Mucosa of rectum (tissue), 2 donors: ENCODE measurements around the gene TESMIN.

Source experiments
- H3K27ac ChIP-seq, 2 donors: one replicate each; pipeline ENCODE4 v1.7.0; 2013; ENCODE audit warnings: inconsistent platforms in 2 of 2, low read depth in 2 of 2, low read length in 2 of 2
- H3K27me3 ChIP-seq, 2 donors: one replicate each; pipeline ENCODE4 v1.7.0; 2013; ENCODE audit warnings: low read length in 2 of 2; ENCODE audit not compliant: control insufficient read depth in 2 of 2, insufficient read depth in 2 of 2
- H3K36me3 ChIP-seq, 2 donors: one replicate each; pipeline ENCODE4 v1.7.0; 2013; ENCODE audit warnings: low read length in 2 of 2; ENCODE audit not compliant: control insufficient read depth in 2 of 2, insufficient read depth in 2 of 2
- H3K4me1 ChIP-seq, 2 donors: one replicate each; pipeline ENCODE4 v1.7.0; 2013; ENCODE audit warnings: low read length in 2 of 2, mild to moderate bottlenecking in 1 of 2; ENCODE audit not compliant: control insufficient read depth in 2 of 2, insufficient read depth in 2 of 2
- H3K4me3 ChIP-seq, 2 donors: one replicate each; pipeline ENCODE4 v1.7.0; 2013; ENCODE audit warnings: low read length in 2 of 2
- H3K9ac ChIP-seq, 2 donors: one replicate each; pipeline ENCODE4 v1.7.0; 2013; ENCODE audit warnings: low read length in 2 of 2, low read depth in 1 of 2, mild to moderate bottlenecking in 1 of 2
- H3K9me3 ChIP-seq, 2 donors: one replicate each; pipeline ENCODE4 v1.7.0; 2013; ENCODE audit warnings: low read length in 2 of 2; ENCODE audit not compliant: control insufficient read depth in 2 of 2
- donor health status: healthy.
- donor health status: Normal muscosa, but diverticular disease.

Gene TESMIN

GRCh38 chr11:68694431-68695297 lies 56.7 kb downstream of the TESMIN start:
- no peak overlapping the region for H3K9ac ChIP-seq
- no peaks in the 10 kb centered on the region for H3K36me3 ChIP-seq
- no peak overlapping the region for H3K27ac ChIP-seq
- H3K27me3 ChIP-seq, result peaks cover 2 to 5% of the 10 kb centered on the region in 2 donors
- H3K9me3 ChIP-seq, result peaks cover 0 to 3% of the 10 kb centered on the region in 2 donors
- H3K4me1 ChIP-seq, result no peaks in the 10 kb centered on the region
- no peak overlapping the region for H3K4me3 ChIP-seq

GRCh38 chr11:68693484-68693882 lies 57.8 kb downstream of the TESMIN start:
- H3K9ac ChIP-seq, result no peak overlapping the region
- H3K27me3 ChIP-seq, result peaks cover 2 to 11% of the 10 kb centered on the region in 2 donors
- no peaks in the 10 kb centered on the region for H3K36me3 ChIP-seq
- H3K4me1 ChIP-seq, result no peaks in the 10 kb centered on the region
- H3K27ac ChIP-seq, result no peak overlapping the region
- peaks cover 0 to 3% of the 10 kb centered on the region in 2 donors for H3K9me3 ChIP-seq
- H3K4me3 ChIP-seq, result no peak overlapping the region

- Histone ChIP-seq H3K27me3 (peaks cover 2 to 13% of the 10 kb centered on the region in 2 donors), H3K27ac (no peak overlapping the region), H3K4me1 (no peaks in the 10 kb centered on the region), H3K9ac (no peak overlapping the region), H3K9me3 (peaks cover 0 to 3% of the 10 kb centered on the region in 2 donors), H3K4me3 (no peak overlapping the region), H3K36me3 (no peaks in the 10 kb centered on the region)
These were observed 58.3 kb downstream of the TESMIN start for GRCh38 chr11:68692871-68693483.

- Histone ChIP-seq H3K4me3 (no peak overlapping the region), H3K36me3 (no peaks in the 10 kb centered on the region), H3K27me3 (peaks cover 2 to 17% of the 10 kb centered on the region in 2 donors), H3K9ac (no peak overlapping the region), H3K27ac (no peak overlapping the region), H3K4me1 (no peaks in the 10 kb centered on the region), H3K9me3 (peaks cover 0 to 3% of the 10 kb centered on the region in 2 donors)
These were observed 59.2 kb downstream of the TESMIN start for GRCh38 chr11:68692115-68692514.

GRCh38 chr11:68691402-68691784 lies 59.9 kb downstream of the TESMIN start:
- peaks cover 0 to 3% of the 10 kb centered on the region in 2 donors for H3K9me3 ChIP-seq
- no peak overlapping the region for H3K4me3 ChIP-seq
- H3K27ac ChIP-seq, result no peak overlapping the region
- H3K9ac ChIP-seq, result no peak overlapping the region
- H3K36me3 ChIP-seq, result no peaks in the 10 kb centered on the region
- H3K4me1 ChIP-seq, result no peaks in the 10 kb centered on the region
- peaks cover 2 to 24% of the 10 kb centered on the region in 2 donors for H3K27me3 ChIP-seq

GRCh38 chr11:68690671-68691401 lies 60.5 kb downstream of the TESMIN start:
- H3K27me3 ChIP-seq, result peaks cover 6 to 25% of the 10 kb centered on the region in 2 donors

GRCh38 chr11:68689737-68690625 lies 61.3 kb downstream of the TESMIN start:
- H3K36me3 ChIP-seq, result no peaks in the 10 kb centered on the region
- H3K9ac ChIP-seq, result no peak overlapping the region
- no peak overlapping the region for H3K4me3 ChIP-seq
- H3K27me3 ChIP-seq, result peaks cover 14 to 32% of the 10 kb centered on the region in 2 donors
- no peaks in the 10 kb centered on the region for H3K9me3 ChIP-seq
- H3K4me1 ChIP-seq, result no peaks in the 10 kb centered on the region
- no peak overlapping the region for H3K27ac ChIP-seq

More at GRCh38 chr11:68690671-68691401, 60.5 kb downstream of the TESMIN start:
- no peak overlapping the region for H3K9ac ChIP-seq
- no peaks in the 10 kb centered on the region for H3K36me3 ChIP-seq
- no peaks in the 10 kb centered on the region for H3K4me1 ChIP-seq
- H3K4me3 ChIP-seq, result no peak overlapping the region
- H3K9me3 ChIP-seq, result peaks cover 0 to under 1% of the 10 kb centered on the region in 2 donors
- no peak overlapping the region for H3K27ac ChIP-seq

GRCh38 chr11:68688881-68689280 lies 62.4 kb downstream of the TESMIN start:
- no peaks in the 10 kb centered on the region for H3K36me3 ChIP-seq
- no peak overlapping the region for H3K4me3 ChIP-seq
- peaks cover 19 to 40% of the 10 kb centered on the region in 2 donors for H3K27me3 ChIP-seq
- no peak overlapping the region for H3K27ac ChIP-seq
- no peak overlapping the region for H3K9ac ChIP-seq
- H3K9me3 ChIP-seq, result no peaks in the 10 kb centered on the region
- H3K4me1 ChIP-seq, result no peaks in the 10 kb centered on the region

GRCh38 chr11:68687986-68688385 lies 63.3 kb downstream of the TESMIN start:
- Histone ChIP-seq H3K9me3 (no peaks in the 10 kb centered on the region), H3K9ac (no peak overlapping the region), H3K4me1 (no peaks in the 10 kb centered on the region), H3K27me3 (peaks cover 23 to 49% of the 10 kb centered on the region in 2 donors), H3K27ac (no peak overlapping the region), H3K4me3 (no peak overlapping the region), H3K36me3 (no peaks in the 10 kb centered on the region)
